Stimulated activated CD8-positive, alpha-beta memory T cell treated with anti-CD3 and anti-CD28 coated beads, Interleukin-7, amount 100 ng/mL, for 24 hours (primary cell): Measurements from ENCODE around the gene TACC2.
A peak's percentile ranks its signal among the peaks of the same experiment; 100 is the strongest.
"Not testable (repeated sequence)": the region's sequence is repeated elsewhere in the genome, so short reads cannot be mapped to it uniquely, and the experiment has no call there.

ENCODE experiments used
- DNase-seq: peaks from one replicate; pipeline ENCODE4 v3.0.0-alpha.2; 2020; ENCODE audit warnings: low read depth

TACC2 gene, protein sequence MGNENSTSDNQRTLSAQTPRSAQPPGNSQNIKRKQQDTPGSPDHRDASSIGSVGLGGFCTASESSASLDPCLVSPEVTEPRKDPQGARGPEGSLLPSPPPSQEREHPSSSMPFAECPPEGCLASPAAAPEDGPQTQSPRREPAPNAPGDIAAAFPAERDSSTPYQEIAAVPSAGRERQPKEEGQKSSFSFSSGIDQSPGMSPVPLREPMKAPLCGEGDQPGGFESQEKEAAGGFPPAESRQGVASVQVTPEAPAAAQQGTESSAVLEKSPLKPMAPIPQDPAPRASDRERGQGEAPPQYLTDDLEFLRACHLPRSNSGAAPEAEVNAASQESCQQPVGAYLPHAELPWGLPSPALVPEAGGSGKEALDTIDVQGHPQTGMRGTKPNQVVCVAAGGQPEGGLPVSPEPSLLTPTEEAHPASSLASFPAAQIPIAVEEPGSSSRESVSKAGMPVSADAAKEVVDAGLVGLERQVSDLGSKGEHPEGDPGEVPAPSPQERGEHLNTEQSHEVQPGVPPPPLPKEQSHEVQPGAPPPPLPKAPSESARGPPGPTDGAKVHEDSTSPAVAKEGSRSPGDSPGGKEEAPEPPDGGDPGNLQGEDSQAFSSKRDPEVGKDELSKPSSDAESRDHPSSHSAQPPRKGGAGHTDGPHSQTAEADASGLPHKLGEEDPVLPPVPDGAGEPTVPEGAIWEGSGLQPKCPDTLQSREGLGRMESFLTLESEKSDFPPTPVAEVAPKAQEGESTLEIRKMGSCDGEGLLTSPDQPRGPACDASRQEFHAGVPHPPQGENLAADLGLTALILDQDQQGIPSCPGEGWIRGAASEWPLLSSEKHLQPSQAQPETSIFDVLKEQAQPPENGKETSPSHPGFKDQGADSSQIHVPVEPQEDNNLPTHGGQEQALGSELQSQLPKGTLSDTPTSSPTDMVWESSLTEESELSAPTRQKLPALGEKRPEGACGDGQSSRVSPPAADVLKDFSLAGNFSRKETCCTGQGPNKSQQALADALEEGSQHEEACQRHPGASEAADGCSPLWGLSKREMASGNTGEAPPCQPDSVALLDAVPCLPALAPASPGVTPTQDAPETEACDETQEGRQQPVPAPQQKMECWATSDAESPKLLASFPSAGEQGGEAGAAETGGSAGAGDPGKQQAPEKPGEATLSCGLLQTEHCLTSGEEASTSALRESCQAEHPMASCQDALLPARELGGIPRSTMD (N-terminal part only)

DNA sequence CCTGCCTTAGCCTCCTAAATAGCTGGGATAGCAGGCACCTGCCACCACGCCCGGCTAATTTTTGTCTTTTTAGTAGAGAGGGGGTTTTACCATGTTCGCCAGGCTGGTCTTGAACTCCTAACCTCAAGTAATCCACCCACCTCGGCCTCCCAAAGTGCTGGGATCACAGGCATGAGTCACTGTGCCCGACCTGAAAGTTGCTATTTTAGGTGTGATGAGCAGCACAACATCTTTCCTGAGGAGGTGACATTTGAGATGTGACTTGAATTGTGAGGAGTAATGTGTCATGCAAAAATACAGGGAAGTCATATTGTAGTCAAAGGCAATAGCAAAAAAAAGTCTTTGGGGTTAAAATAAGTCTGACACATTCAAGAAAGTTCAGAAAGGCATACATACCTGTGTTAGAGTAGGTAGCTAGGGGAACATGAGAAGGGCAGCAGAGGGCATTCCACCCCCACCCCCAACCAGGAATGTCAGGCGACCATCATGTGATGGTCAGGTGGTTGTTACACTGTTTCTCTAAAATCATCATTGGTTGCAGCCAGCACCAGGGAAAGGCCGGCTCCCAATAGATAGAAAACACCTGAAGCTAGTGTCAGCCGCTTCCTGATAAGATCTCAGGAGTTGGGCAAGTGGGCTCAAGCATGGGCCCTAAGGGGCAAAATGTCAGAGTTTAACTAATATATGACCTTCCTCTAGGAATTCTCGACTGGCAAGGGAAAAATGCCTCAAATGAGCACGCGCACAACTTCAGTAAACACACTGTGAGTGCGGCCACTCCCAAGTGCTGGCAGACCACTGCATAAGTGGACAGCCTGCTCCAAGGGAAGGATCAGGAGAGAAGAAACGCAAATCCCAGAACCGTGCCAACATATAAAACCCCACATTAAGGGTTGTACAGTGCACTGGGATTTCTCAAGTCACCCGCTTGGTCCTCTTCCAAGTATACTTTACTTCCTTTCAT lies at the start of gene TACC2:
TACC2 (plus strand) TSS at position 803 of the 964 bp plus-strand sequence. CDS start 32,819 bp downstream, outside the sequence.
- no peak for DNase-seq

DNA sequence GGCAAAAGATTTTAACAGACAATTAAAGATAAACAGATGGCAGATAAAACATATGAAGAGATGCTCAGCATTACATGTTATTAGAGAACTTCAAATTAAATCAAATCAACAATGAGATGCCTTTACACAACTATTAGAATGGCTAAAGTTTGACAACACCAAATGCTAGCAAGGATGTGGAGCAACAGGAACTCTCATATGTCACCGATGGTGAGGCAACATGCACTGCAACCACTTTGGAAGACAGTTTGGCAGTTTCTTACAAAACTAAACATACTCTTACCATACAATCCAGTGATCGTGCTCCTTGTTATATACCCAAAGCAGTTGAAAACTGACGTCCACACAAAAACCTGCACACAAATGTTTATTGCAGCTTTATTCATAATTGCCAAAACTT lies 47.4 kb upstream of the TACC2 start:
- no peak for DNase-seq

DNA sequence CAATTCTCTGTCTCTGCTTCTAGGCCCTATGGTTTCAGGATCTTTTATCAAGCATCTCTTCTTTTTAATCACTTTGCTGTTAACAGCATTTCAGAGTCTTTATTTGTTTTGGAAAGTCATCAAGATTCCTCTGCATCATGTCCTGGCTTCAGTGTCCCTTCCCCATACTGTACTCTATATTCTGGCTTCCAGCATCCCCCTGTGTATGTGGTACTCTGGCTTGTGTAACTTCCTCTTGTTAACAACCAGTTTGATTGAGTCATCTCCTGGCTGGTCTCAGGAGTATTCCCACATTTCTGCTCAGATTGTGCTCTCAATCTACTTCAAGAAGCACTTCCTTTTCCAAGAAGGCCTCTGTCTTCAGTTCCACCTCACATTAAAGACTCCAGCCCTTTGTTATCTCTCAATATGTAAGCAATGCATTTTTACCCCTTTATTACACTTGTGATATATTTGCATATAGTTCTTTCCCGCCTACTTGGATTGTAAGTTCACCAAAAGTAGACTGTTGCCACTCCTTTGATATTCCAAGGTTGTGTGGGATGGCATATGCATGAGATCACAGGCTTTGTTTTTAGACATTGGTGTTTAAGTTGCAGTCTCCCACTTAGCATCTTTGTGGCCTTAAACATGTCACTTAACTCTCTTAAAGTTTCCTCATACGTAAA lies 46.1 kb upstream of the TACC2 start:
- no peak for DNase-seq

DNA sequence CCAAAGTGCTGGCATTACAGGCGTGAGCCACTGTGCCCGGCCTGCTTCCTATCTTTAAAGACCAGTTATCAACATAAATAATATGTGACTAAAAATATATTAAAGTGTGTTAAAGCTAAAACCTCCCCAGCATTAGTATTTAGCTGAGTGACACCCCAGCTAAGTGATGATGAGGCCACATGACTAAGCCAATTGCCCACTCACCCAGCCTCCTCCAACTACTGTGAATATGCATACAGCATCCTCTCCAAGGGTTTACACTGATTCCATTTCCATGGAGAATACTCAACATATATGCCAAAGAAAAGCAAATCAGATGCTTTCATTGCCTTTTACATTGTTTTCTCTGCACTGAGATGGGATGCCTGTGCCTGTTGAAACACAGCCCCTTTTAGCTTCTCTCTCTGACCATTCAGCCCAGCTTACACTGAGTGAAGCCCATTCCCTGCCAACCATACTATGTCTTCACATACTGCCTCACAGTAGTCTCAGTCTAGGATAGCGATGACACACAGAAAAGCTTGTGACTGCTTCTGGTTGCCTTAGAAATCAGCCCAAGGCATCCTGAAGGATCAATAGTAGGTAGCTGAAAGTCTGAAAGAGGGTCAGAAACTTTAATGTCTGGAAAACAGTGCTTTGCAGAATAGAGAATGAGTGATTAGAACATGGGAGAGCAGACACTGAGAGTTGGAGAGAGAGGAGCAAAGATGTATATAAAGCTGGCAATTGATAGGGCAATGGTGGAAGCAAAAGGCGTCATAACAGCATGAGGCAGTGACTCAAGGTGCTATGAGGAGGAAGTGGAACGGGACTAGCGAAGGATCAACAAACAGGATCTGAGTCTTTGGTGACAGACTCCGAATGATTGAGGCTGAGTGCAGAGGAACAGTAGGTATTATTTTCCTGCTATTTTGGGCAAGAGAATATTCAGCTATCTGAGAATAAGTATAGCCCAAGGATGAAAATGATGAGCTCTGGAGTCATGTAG lies 41.3 kb upstream of the TACC2 start:
- no peak for DNase-seq

DNA sequence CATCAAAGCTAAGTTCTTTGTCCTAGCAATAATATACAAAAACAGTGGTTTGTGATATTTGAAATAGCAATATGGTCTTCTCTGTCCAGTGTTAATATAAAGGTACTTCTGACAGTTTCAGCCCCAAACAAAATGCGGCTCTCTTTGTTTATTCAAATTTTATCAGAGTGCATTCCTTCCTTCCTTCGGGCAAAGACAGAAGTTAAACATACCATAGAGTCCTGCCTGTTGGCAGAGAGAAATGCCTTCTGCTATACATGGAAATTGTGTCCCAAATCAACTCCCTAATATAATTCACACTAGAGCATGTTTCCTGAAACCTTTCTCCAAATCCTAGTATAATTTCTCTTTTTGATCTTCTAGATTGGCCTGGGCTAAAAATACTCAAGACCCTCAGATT lies 39.9 kb upstream of the TACC2 start:
- DNase-seq, result no peak

DNA sequence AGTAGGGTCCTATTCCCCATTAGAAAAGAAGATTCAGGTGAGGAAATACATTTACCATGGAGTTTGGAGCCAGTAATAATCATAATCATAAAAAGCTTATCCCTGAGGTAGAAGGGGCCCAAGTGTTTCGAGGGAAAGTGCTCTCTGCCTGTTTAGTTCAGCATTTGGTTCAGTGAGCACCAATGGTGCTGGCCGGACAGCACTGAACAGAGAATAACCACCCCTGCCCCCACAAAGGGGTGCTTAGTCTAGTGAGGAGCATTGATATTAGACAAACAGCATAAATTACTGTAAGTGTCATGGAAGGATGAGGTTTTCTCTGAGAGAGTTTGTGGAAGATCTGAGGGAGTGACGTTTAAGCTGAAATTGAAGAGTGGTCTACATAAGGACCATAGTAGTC lies 39.5 kb upstream of the TACC2 start:
- DNase-seq, result no peak

DNA sequence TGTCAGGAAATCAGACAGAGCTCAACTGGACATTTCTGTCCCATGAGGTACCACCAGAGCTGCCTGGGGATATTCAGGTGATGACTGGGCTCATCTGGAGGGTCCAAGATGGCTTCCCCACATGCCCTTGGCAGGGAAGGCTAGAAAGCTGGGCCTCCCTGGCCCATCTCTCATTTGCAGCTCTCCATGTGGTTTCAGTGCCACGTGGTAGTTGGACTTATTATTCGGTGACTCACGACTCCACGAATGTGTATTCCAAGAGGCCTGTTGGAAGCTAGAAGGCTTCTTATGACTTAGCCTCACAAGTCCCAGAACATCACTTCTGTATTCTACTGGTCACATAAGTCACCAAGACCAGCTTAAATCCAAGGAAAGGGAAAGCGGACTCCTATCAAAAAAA lies 36.7 kb upstream of the TACC2 start:
- DNase-seq, result no peak

DNA sequence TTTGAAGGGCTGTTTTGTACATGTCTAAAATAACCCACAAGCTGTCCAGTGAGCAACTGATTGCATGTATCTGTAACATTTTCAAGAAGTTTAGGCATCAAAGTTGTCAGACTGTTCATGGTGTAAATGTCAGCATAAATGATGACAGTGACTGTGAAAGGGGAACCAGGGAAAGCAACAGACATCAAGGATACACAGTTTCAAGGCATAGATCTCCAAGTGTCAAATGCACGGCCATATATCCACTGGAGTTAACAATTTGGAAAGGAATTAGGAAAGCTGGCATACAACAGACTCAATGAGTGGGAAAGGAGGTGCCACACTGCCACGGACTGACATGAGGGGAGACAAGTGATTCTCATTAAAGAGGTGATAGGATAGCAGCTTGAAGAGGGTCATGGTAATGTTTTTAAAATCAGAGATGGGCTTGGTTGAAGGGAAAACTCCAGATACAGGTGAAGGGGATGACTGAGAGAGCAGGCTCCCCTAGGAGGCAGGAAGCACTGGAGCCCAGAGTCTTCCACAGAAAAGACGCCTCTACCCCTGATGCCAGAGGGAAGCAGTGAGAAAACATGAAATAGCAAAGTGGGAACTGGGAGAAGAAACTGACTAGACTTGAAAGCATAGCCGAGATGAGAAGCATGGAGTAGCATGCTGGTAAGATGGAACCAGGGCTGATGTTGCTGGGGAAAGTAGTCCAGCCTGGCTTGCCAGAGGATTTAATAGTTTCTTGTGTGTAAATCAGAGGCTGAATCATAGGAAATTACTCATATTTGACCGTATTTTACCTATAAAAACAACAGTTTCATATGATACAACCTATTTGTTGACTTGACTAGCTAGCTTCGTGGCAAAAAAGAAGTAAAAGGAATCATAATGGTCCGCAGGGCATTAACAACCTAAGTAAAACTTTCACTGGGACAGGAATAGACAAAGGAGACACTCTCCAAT lies 32.6 kb upstream of the TACC2 start:
- DNase-seq, result no peak

DNA sequence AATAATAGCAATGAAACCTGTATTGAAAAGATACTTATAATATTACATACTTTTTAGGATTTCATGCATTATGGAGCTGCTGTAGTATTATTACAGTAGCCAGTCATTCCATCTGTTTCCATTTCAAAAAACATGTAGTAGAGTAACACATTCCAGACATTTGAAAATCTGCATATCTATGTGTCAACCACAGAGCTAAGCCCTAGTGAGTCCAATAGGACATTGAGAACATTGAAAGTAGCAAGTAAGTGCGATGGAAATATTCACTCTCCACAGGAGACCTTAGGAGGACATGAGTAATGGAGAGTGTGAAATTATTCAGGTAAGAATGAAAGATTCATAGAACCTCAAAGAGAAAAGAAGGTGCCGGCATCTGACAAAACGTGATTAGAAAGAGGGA lies 29.3 kb upstream of the TACC2 start:
- DNase-seq, result no peak

DNA sequence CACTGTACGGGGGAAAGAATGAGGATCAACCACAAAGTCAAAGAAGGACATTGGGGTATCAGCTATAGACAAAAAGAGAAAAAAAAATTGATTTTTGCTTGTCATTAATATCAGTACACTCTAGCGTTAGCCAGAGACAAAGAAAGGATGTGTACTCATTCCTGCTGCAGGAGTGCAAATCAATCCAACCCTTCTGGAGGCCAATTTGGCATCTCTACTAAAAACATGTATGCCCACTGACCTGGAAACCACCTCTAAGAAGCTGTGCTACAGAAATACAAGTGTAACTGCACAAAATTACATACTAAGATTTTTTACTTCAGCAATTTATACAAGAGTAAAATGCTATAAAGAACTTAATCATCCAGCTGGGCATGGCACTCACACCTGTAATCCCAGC lies 27.5 kb upstream of the TACC2 start:
- no peak for DNase-seq

DNA sequence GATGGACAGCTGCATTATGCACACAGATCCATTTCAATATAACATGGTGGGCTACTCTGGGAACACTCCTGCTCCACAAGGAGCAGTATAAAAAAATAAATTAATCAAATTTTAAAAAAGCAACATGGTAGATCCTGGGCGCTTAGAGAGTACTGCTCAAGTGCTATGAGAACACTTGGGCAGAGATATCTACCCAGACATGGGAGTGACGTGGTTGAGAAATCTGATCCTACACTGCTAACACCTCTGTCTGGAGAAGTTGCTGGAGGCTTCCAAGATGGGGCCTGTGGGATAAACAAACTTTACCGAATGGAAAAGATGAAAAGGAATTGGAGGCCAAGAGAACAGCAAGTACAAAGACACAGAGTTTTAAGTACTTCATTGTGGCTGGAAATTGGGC lies 23.0 kb upstream of the TACC2 start:
- DNase-seq, result no peak

DNA sequence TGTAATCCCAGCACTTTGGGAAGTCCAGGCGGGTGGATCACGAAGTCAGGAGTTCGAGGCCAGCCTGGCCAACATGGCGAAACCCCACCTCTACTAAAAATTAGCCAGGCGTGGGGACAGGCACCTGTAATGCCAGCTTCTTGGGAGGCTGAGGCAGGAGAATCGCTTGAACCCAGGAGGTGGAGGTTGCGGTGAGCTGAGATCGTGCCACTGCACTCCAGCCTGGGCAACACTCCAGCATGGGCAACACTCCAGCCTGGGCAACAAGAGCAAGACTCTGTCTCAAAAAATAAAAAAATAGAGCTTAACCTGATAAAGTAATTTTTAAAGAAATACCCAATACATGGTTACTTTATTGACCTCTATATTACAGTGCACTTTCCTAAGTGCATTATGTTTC lies 19.9 kb upstream of the TACC2 start:
- not testable (repeated sequence) for DNase-seq

DNA sequence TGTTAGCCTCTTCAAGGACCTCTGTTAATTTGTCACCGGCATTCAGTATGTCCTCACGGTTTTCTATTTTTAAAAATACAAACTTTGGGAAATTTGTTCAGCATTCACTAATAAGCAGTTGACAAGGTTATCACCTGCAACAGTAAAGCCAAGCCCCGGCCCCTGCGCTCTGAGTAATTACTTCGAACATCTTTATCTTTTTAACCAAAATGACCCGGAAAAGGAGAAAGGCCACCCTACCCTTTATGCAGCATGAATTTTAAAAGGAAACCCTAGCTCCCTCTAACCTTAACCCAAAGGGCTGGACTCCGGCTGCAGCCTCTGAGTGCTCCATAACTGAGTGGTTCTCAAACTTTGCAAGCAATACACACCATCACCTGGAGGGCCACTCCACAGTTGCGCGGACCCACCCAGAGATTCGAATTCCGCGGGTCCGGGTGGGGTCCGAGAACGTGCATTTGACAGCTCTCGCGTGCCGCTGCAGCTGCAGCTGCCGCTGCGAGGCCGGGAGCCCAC lies 14.9 kb upstream of the TACC2 start:
- no peak for DNase-seq

DNA sequence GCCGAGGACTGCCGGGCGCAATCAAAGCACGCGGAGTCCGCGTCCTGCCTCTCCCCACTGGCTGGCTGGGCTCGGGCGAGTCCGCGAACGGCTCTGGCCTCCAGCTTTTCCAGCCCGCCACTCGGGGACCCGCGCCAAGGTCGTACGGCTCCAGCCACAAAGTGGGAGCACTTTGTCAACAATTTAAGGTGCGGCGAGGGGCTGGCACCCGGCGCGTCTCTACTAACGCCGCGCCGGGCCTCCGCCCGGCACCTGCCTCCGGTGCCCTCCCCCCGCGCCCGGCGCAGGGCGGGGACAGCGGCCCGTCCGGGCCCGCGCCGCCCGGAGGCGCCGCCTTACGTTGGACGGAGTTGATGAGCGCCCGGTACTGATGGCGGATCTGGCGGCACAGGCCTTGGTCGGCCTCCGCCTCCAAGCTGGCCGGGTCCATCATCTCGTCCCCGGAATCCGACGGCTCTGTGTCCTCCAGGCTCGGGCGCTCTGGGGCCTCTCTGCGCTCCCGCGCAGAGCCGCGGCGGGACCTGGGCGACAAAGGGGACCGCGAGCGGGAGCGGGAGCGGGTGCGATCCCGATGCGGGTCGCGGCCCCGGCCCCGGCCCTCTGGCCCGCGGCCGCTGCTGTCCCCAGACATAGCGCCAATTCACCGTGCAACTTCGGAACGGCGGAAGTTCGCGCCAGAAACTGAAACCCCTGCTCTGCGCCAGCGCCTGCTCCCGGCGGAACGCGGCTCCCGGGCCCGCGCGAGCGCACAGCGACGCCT lies 14.2 kb upstream of the TACC2 start, which contains the start of gene NSMCE4A:
NSMCE4A (minus strand) TSS at position 683 of the 760 bp plus-strand sequence; CDS start at position 631, 52 bp downstream.
- DNase-seq, result peak; percentile 56

DNA sequence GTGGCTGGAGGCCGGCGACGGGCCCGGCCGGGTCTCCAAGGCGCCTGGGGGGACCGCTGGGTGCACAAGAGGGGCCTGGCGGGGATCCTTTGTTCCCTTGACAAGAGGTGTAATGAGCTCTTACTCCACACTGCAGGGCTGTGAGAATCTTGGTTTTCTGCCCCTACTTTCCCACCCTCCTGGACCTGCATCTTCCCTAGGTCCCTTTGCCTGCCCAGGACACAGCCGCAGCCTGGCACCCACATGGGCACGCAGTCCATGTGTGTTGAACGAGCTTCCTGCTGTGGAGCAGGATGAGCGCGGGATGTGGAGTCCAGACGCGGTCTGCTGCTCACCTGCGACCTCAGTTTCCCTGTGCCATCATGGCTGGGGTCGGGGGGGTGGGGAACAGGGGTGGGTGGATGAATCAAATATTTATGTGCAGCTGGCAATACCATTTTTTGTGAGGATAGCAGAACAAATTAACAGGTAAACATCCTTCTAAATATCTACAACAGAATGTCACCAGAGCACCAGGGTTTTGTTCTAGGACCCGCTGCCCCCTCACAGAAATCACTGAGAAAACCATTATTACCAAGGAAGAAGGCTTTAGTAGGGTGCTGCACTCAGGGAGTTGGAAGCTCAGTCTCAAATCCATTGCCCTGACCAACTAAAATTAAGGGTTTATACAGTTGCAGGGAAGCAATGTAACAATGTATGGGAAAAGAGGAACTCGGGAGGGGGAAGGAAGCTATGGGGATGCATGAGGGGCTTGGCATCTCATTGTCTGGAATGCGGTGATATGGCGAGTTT lies 13.5 kb upstream of the TACC2 start:
- no peak for DNase-seq

DNA sequence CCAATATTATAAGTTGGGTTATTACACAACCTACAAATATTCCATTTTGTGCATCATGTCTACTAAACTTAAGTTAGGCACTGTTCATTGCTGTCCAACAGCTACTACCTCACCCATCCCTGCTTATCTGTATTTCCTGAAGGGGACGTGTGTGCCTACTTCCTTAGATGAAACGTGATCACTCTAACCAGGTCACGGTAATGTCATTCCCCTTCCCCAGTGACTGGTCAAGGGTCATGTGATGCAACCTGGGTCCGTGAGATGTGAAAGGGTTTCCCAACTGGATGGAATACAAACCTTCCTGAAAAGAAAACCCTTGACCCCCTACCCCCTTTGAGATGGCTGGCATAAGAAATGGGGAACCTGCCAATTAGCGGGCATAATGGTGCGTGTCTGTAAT lies 12.4 kb upstream of the TACC2 start:
- no peak for DNase-seq
